ENCODE data around the gene SLC26A1.
"Not testable (repeated sequence)": the region's sequence is repeated elsewhere in the genome, so short reads cannot be mapped to it uniquely, and the experiment has no call there.

SLC26A1 gene

GRCh38 chr4:1013225-1014073, 20.2 kb upstream of the SLC26A1 start:
- no peak for DNase-seq

GRCh38 chr4:1012034-1012739, 19.0 kb upstream of the SLC26A1 start:
- peak; percentile 30 to 35 for DNase-seq

- DNase-seq = no peak
Observed at GRCh38 chr4:1011666-1012033, 18.4 kb upstream of the SLC26A1 start.

- peak; percentile 95 for DNase-seq
Observed at GRCh38 chr4:1011022-1011665, 17.9 kb upstream of the SLC26A1 start, which contains the start of gene FGFRL1. Gene FGFRL1 (plus strand): TSS chr4:1011626. CDS start chr4:1012486, 860 bp downstream.

GRCh38 chr4:1010395-1011021, 17.3 kb upstream of the SLC26A1 start:
- peak; percentile 75 to 80 for DNase-seq

GRCh38 chr4:1009542-1010394, 16.6 kb upstream of the SLC26A1 start:
- peak; percentile 63 to 65 for DNase-seq

- DNase-seq = peak; percentile 20 to 39
Observed at GRCh38 chr4:1008840-1009541, 15.8 kb upstream of the SLC26A1 start.

GRCh38 chr4:1006856-1007255, 13.7 kb upstream of the SLC26A1 start:
- no peak for DNase-seq

GRCh38 chr4:1004557-1005485, 11.6 kb upstream of the SLC26A1 start:
- no peak for DNase-seq

- DNase-seq = no peak
Observed at GRCh38 chr4:1004071-1004418, 10.8 kb upstream of the SLC26A1 start.

GRCh38 chr4:1003271-1004070, 10.3 kb upstream of the SLC26A1 start:
- no peak for DNase-seq

- DNase-seq = no peak
Observed at GRCh38 chr4:1002631-1003251, 9.5 kb upstream of the SLC26A1 start.

- DNase-seq = no peak
Observed at GRCh38 chr4:1002131-1002630, 9.0 kb upstream of the SLC26A1 start.

GRCh38 chr4:1001561-1002130, 8.4 kb upstream of the SLC26A1 start:
- DNase-seq = no peak

- DNase-seq = no peak
Observed at GRCh38 chr4:1000686-1001260, 7.6 kb upstream of the SLC26A1 start.

- no peak for DNase-seq
Observed at GRCh38 chr4:999882-1000425, 6.8 kb upstream of the SLC26A1 start.

- DNase-seq = not testable (repeated sequence)
Observed at GRCh38 chr4:999240-999863, 6.1 kb upstream of the SLC26A1 start.

Measured in activated CD4-positive, alpha-beta T cell treated with anti-CD3 and anti-CD28 coated beads, Interleukin-2, amount 50 U/mL, for 48 hours (primary cell).